SH-SY5Y (cell line): ENCODE data around the gene MAPK12.

ENCODE experiments used
- GATA2 ChIP-seq: IDR thresholded peaks from 2 replicates; pipeline ENCODE4 v1.6.1; 2011; ENCODE audit warnings: mild to moderate bottlenecking, low read depth, low read length
- GATA3 ChIP-seq: IDR thresholded peaks from 2 replicates; pipeline ENCODE4 v1.6.1; 2011; ENCODE audit warnings: low read depth, mild to moderate bottlenecking, low read length, moderate library complexity

- no peak for TF ChIP-seq GATA3
- no peak for TF ChIP-seq GATA2
Measured at GRCh38 chr22:50216055-50216683, 45.3 kb downstream of the MAPK12 start.
